Bone marrow (tissue), 2 donors: Measurements from ENCODE around the gene FBXO44.
"Not testable (repeated sequence)": the region's sequence is repeated elsewhere in the genome, so short reads cannot be mapped to it uniquely, and the experiment has no call there.

Experiments
- DNase-seq, 2 donors: peaks; one replicate each; lab custom pipeline; 2025; lab: John Stamatoyannopoulos, UW

FBXO44 gene, protein sequence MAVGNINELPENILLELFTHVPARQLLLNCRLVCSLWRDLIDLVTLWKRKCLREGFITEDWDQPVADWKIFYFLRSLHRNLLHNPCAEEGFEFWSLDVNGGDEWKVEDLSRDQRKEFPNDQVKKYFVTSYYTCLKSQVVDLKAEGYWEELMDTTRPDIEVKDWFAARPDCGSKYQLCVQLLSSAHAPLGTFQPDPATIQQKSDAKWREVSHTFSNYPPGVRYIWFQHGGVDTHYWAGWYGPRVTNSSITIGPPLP

GRCh38 chr1:11654137-11654938, at the start of gene FBXO44, which contains the start of gene FBXO2:
Gene FBXO44, plus strand, starts transcription at chr1:11654877. Its CDS starts 959 bp downstream, at chr1:11655836.
Gene FBXO2, minus strand, starts transcription at chr1:11654429. Its CDS starts 89 bp downstream, at chr1:11654340.
- DNase-seq = peak in 1 of 2 donors; percentile 19

DNA sequence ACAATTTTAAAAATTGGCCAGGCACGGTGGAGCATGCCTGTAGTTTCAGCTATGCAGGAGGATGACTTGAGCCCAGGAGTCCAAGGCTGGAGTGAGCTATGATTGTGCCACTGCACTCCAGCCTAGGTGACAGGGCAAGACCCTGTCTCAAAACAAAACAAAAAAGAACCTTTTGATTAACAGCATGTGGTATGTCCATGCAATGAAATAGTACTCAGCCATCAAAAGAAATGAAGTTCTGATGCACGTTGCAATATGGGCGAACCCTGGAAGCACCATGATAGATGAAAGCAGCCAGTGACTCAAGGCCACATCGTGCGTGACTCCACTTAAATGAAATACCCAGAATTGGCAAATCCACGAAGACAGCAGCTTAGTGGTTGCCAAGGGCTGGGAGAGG, 47.9 kb upstream of the FBXO44 start:
- no peak for DNase-seq

GRCh38 chr1:11608596-11609130, 46.0 kb upstream of the FBXO44 start:
- DNase-seq = not testable (repeated sequence)

DNA sequence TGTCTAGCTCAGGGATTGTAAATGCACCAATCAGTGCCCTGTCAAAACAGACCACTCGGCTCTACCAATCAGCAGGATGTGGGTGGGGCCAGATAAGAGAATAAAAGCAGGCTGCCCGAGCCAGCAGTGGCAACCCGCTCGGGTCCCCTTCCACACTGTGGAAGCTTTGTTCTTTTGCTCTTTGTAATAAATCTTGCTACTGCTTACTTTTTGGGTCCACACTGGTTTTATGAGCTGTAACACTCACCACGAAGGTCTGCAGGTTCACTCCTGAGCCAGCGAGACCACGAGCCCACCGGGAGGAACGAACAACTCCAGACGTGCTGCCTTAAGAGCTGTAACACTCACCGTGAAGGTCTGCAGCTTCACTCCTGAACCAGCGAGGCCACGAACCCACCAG, 45.3 kb upstream of the FBXO44 start:
- DNase-seq = not testable (repeated sequence)

GRCh38 chr1:11610629-11611180, 44.0 kb upstream of the FBXO44 start:
- no peak for DNase-seq

DNA sequence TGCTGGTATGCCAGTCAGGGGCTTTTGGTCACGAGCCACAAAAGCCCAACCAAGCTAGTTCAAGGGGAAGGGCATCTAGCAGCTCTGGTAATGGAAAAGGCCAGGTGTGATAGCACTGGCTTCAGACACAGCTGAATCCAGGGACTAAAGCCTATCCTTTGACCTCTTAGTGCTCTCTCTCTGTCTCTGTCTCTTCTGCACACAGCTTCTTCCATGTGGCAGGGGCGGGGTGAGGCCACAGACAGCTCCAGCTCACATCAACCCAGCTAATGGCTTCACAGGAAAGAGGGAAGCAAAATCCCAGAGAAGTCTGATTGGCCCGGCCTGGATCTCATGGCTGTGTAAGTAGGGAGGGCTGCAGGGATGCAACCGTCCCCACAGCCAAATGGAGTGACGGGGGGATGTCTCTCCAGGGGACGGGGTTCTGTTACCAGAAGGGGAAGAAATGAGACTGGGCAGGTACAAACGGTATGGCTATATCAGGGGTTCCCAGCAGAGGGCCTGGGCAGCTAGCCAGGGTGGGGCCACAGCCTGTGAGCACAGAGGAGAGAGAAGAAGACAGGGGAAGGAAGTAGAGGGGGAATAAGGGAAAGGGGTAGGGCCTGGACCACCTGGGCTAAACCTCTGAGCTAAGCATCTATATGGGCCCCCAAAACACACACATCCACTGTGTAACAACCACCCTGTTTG, 42.9 kb upstream of the FBXO44 start:
- no peak for DNase-seq

DNA sequence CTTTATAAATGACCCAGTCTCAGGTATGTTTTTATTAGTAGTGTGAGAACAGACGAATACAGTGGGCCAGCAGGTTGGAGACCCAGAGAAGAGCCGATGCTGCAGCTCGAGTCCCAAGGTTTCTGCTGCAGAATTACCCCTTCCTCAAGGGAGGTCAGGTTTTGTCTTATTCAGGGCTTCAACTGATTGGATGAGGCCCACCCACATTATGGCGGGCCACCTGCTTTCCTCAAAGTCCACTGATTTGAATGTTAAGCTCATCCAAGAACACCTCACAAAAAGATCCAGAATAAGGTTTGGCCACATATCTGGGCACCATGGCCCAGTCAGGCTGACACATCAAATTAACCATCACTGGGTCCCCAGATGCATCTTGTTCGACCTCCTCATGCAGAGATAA, 41.3 kb upstream of the FBXO44 start:
- no peak for DNase-seq

GRCh38 chr1:11615090-11615489, 39.6 kb upstream of the FBXO44 start:
- DNase-seq = no peak

DNA sequence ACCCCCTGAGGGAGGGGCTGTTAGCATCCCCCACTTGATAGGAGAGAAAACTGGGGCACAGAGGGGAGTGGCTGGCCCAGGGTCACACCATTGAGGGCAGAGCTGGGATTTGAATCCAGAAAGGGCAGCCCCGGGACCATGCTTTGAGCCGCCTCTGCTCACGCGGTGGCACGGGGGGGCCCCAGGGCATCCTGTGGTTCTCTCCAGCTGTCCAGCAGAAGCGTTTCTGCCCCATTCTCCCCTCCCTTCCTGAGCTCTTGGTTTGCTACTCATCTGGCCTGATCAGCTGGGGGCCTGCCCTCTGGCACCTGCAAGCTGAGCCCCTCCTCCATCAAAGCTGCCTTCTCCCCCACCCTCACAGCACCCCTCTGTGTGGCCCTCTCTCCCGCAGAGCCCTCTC, 37.9 kb upstream of the FBXO44 start:
- no peak for DNase-seq

- DNase-seq = no peak
Measured at GRCh38 chr1:11617314-11617713, 37.4 kb upstream of the FBXO44 start.

- no peak for DNase-seq
Measured at GRCh38 chr1:11617741-11618140, 36.9 kb upstream of the FBXO44 start.

DNA sequence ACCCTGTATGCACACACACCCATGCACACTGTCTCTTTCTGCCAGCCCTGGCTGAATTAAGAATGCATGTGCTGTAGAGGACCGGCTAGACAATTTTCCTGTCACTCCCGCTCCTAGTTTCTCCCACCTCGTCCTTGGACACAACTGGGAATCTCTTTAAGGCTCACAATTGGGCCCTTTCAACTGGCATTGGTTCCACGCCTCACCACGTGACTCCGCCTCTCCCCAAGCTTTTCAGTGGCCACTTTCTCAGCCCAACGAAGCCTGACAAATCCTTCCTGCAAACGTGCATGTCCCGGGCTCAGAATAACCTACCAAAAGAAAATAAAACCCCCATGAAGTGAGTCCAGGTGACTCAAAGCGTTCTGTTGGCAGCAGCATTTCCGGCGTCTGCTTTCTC, 34.3 kb upstream of the FBXO44 start:
- DNase-seq = no peak

GRCh38 chr1:11620924-11621323, 33.8 kb upstream of the FBXO44 start:
- DNase-seq = no peak

- DNase-seq = no peak
Measured at GRCh38 chr1:11622398-11622797, 32.3 kb upstream of the FBXO44 start.

- DNase-seq = no peak
Measured at GRCh38 chr1:11623702-11624101, 31.0 kb upstream of the FBXO44 start.

DNA sequence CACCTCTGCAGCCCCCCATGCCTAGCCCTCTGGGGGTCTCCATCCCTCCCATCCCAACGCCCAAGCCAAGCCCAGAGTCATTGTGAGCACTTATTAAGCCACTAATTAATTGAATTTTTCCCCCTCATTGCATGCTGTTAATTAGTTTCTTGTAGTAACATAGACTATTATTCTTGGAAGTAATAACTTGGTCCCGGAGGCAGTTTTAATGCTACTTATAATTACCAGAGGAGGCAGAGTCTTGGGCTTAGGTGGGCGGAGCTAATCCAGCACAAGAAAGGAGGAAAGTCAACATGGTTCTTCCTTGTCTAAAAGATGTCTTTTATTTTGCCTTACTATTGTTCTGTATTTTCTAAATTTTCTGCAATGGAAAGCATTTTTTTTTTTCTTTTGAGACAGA, 28.1 kb upstream of the FBXO44 start:
- DNase-seq = no peak

GRCh38 chr1:11628767-11629166, 25.9 kb upstream of the FBXO44 start:
- no peak for DNase-seq

DNA sequence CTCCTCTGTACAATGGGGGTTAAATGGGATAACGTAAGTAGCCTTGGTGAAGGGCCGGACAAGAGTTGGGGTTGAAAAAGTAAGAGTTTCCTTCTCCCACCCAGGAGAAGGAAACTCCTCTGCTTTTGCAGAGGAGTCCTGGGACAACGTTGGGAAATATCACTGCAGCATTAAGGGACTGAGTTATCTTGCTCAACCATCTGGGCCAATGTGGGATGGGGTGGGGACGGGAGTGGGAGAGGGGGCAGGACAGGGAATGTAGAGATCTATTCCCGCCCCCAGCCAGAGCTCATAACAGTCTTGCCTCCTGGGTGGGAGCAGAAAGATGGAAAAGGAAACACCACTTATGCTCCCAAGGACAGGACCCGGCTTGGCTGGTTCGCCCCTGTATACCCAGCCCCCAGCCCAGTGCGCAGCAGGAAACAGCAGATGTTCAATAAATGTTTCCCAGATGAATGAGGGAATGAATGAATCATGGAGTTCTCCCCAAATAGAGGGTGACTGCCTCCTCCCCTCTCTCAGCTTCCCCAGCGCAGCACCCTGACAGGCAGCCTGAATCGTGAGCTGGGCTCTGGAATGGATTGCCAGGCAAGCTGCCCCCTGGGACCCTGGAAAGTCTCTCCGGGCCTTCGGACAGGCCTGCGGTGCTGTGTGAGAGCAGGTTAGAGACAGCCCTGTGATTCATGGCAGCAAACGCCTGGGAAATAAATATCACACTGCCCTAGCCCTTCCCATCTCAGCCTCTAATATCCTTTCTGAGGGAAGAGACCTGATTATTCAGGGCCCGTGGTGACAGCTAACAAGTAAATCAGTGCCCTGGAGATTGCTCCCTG, 25.3 kb upstream of the FBXO44 start:
- no peak for DNase-seq

- DNase-seq = no peak
Measured at GRCh38 chr1:11634365-11635192, 20.1 kb upstream of the FBXO44 start.

DNA sequence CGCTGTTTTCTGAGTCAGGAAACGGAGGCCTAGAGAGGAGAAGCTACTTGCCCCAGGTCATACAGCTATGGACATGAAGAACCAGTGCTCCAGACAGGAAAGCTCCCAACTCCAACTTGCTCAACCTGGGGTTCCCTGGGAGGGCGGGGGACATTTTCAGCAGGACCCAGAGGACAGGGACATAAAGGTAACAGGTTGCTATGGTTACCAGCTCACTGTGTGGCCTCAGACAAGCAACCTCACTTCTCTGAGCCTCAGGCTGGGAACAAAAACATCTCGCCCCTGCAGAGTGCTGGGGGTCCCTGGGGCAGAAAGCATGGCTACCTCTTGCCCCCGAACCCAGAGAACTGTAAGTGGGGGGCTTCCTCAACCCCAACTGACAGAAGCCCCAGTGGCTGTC, 16.6 kb upstream of the FBXO44 start:
- no peak for DNase-seq
